Activated CD4-positive, alpha-beta T cell treated with anti-CD3 and anti-CD28 coated beads, Interleukin-2, amount 10 ng/mL, durations not matched to agents 24 days and 14 days (primary cell): ENCODE data around the gene CBLIF. TPM values are rescaled to one million over a fixed set of nuclear protein-coding genes. Genes with fewer than 3 reads are reported as not detected.

Source experiments
- total RNA-seq: library from RNA; stranded (reverse); gene quantifications from 2 replicates; pipeline ENCODE4 v1.2.3, GENCODE V29; 2022

The CBLIF gene
- total RNA-seq, 1 donor from 2014 or later: not detected

Other genes with a start within 250 kb of the CBLIF start
- gene OSBP, start 229.7 kb downstream of the CBLIF start, total RNA-seq: 39.7 and 40.1 TPM in 2 replicates
- 72.4 and 76.1 TPM in 2 replicates for gene PATL1, start 176.5 kb downstream of the CBLIF start, total RNA-seq
- gene OR10V1, start 131.7 kb downstream of the CBLIF start, total RNA-seq: not detected in 2 replicates
- gene STX3, start 90.1 kb downstream of the CBLIF start, total RNA-seq: 19.2 and 20.1 TPM in 2 replicates
- 96.8 and 97.4 TPM in 2 replicates for gene MRPL16, start 34.7 kb downstream of the CBLIF start, total RNA-seq
- gene TCN1, start 21.0 kb upstream of the CBLIF start, total RNA-seq: not detected in 2 replicates
- not detected in 2 replicates for gene OOSP3, start 33.3 kb upstream of the CBLIF start, total RNA-seq
- gene OOSP1, start 92.9 kb upstream of the CBLIF start, total RNA-seq: not detected in 2 replicates
- gene OOSP4A, start 118.5 kb upstream of the CBLIF start, total RNA-seq: not detected in 2 replicates
- not detected in 2 replicates for gene OOSP4B, start 171.7 kb upstream of the CBLIF start, total RNA-seq
- gene OOSP2, start 194.9 kb upstream of the CBLIF start, total RNA-seq: not detected in 2 replicates
- not detected in 2 replicates for gene MS4A3, start 211.2 kb upstream of the CBLIF start, total RNA-seq
- not detected in 2 replicates for gene MS4A2, start 243.2 kb upstream of the CBLIF start, total RNA-seq